ENCODE results near the gene U2AF1L4. TPM values are rescaled to one million over a fixed set of nuclear protein-coding genes. Genes with fewer than 3 reads are reported as not detected.

U2AF1L4 gene
- total and polyA plus RNA-seq, 7 donors = 12.7 to 53.5 (median 18.2) TPM

DNA sequence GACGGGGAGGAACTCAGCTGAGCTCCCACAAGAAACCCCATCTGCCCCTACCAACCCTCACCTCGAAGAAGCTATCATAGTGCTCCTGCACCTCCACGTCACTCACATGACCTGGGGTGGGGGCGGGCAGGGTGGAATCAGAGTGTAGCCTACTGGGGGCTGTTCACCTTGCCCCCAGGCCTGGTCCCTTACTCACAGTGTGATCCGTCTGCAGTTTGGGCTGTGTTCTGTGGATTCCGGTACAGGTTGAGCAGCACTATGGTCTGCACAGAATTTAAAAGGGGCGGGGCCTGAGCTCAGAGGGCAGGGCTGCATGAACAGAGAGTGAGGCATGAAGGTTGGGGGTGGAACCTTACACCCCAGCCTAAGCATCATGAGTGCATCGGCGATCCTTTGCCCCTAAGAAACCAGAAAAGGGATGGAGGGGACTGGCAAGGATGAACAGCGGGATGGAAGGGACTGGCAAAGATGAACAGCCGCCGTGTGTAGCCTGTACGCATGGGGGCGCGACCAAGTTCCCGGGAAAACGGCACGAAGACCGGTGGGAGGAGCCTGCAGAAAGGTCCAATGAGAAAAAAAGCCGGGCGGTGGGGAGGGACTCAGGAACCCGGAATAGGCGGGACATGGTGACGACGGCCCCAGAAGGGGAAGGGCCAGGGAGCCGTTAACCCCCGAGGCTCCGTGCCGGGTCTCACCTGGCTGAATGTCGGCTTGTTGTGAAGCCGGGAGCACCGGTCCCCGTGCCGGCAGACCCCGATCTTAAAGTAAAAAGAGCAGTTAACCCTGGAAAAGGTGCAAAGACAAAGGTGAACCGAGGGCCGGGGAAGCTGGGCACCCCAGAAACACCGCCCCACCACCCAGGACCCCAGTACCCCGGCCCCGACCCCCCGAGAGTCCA is 539 bp downstream of the U2AF1L4 start:
- TF ChIP-seq EP300 (IDR thresholded peaks at IDR 0.05) = no peak
- TF ChIP-seq CTCF (IDR thresholded peaks at IDR 0.05) = peak in 1 of 4 experiments; percentile 35
- TF ChIP-seq POLR2AphosphoS5 (IDR thresholded peaks at IDR 0.05) = peak in 2 of 4 donors; percentile 14 to 94
- peak in 1 of 2 donors; percentile 85 for TF ChIP-seq POLR2A (IDR thresholded peaks at IDR 0.05)
- H3K9me3 ChIP-seq = no peaks in the 10 kb centered on the region
- peaks cover 0 to 11% (median 5%) of the 10 kb centered on the region in 4 donors for H3K36me3 ChIP-seq
- H3K27me3 ChIP-seq = no peaks in the 10 kb centered on the region
- intact Hi-C loops (cut with DNase I) = loop anchor here (5.0 kb wide), 1 partner anchor 253 kb away; the partner anchor contains the start of gene SDHAF1
- peak overlapping the region; percentile 100 for H3K27ac ChIP-seq
- peak; percentile 99 for DNase-seq
- peak overlapping the region; percentile 90 to 98 (median 92) for H3K4me3 ChIP-seq
- WGBS, 2 donors = 6 to 10% methylated on average over 41 of the region's 41 CpGs
- peaks cover 0 to 60% (median 53%) of the 10 kb centered on the region in 4 donors for H3K4me1 ChIP-seq

DNA sequence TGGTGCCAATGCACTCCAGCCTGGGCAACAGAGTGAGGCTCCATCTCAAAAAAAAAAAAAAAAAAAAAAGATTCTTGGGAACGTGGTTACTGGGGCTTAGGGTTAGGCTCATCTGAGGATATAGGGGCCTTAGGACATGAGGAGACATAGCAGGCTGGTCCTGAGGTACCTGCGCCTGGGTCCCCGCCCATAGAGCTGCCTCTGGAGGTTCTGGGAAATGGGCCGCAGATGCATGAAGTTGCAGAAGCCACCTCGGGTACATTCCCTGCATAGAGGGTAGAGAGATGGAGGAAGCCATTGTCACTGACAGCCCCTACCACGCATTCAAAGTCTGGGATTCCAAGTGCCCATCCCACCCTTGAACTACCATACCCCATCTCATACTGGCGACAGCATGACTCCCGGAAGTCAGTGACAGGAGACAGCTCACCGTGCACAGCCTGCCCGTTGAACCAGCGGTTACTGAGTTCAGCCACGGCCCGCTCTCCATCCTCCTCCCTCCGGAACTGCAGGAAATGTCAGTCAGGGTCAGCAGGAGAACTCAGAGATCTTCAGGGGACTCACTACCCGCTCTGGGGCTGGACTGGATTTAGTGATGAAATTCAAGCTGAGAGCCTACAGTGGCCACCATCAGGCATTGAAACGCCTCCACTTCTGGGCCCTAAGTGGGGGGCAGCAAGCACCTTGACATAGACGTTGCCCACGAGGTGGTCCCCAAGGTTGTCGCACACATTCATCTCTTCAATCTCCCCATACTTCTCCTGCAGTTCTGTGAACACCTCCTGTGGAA is 1.4 kb downstream of the U2AF1L4 start:
- H3K36me3 ChIP-seq = peaks cover 3 to 13% (median 5%) of the 10 kb centered on the region in 4 donors
- H3K9me3 ChIP-seq = no peaks in the 10 kb centered on the region
- H3K4me1 ChIP-seq = peaks cover 0 to 58% (median 48%) of the 10 kb centered on the region in 4 donors
- intact Hi-C loops (cut with DNase I) = no loop called here
- whole genome bisulfite sequencing, 2 donors = 91 to 94% methylated on average over 19 of the region's 19 CpGs
- peak overlapping the region; percentile 100 for H3K27ac ChIP-seq
- DNase-seq = no peak
- no peaks in the 10 kb centered on the region for H3K27me3 ChIP-seq
- peak overlapping the region in 1 of 4 donors; percentile 91 for H3K4me3 ChIP-seq
- no peak for TF ChIP-seq EP300 (IDR thresholded peaks at IDR 0.05)
- no peak for TF ChIP-seq CTCF (IDR thresholded peaks at IDR 0.05)
- TF ChIP-seq POLR2AphosphoS5 (IDR thresholded peaks at IDR 0.05) = no peak
- TF ChIP-seq POLR2A (IDR thresholded peaks at IDR 0.05) = no peak

DNA sequence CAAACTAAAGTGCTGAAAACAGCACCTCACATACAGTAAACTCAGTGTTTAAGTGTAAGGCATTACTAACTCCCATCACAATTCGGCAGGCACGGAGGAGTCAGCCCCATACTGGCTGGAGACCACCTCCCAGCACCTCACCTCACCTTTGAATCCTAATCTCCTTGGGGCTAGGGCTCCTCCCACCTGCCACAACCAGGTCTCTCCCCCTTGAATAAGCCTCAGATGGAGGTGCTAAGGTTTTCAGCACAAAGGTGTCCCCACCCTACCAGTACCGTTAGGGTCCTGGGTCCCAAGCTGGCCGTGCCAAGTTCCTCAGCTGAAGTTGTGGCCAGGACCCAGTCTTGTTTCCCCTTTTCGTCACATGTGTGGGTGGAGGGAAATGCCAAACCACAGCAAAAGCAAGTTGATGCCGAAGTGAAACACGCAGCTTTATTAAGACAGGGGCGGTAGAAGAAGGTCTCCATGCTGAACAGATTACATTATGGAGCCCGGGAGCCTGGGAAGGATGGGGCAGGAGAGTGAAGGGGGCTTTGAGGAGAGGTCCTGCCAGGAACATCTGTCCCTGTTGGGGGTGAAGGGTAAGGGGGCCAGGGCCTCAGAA is 3.0 kb downstream of the U2AF1L4 start, which contains the start of gene IGFLR1:
TSS of gene IGFLR1 (minus strand) at position 332 of the 604 bp plus-strand sequence. CDS start 1,272 bp downstream, outside the sequence.
- 42 to 83% methylated on average over 9 of the region's 9 CpGs for WGBS, 2 donors
- TF ChIP-seq POLR2AphosphoS5 (IDR thresholded peaks at IDR 0.05) (no peak), POLR2A (IDR thresholded peaks at IDR 0.05) (no peak), CTCF (IDR thresholded peaks at IDR 0.05) (no peak), EP300 (IDR thresholded peaks at IDR 0.05) (no peak)
- Histone ChIP-seq H3K9me3 (no peaks in the 10 kb centered on the region), H3K27me3 (no peaks in the 10 kb centered on the region), H3K36me3 (peaks cover 11 to 30% (median 18%) of the 10 kb centered on the region in 4 donors), H3K4me3 (peak within 1 kb of the TSS in 3 of 4 donors; percentile 50 to 69 (median 52)), H3K27ac (peak within 1 kb of the TSS; percentile 84 to 100 (median 87)), H3K4me1 (peaks cover 0 to 49% (median 40%) of the 10 kb centered on the region in 4 donors)
- intact Hi-C loops (cut with DNase I) = no loop called here
- no peak for DNase-seq

DNA sequence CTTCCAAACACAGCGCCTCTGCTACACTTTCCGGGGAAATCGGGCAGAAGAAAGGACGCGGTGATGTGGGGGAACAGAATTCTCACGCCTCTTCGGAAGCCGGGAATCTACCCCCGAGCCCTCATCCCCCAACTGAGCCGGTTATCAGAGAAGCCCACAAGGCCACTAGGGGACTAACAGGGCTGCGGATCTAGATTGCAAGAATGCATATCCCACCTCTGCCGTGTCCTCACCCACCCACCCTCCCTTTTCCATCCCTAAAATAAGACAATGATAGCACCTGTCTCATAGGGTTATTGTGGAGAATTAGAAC is 4.1 kb downstream of the U2AF1L4 start:
- Histone ChIP-seq H3K4me3 (peak overlapping the region; percentile 38 to 69 (median 51)), H3K27me3 (no peaks in the 10 kb centered on the region), H3K27ac (peak overlapping the region; percentile 84 to 91 (median 87)), H3K36me3 (peaks cover 11 to 40% (median 26%) of the 10 kb centered on the region in 4 donors), H3K9me3 (no peaks in the 10 kb centered on the region), H3K4me1 (peaks cover 0 to 43% (median 34%) of the 10 kb centered on the region in 4 donors)
- DNase-seq = no peak
- intact Hi-C loops (cut with DNase I) = loop anchor here (2.0 kb wide), 1 partner anchor 22 kb away; the partner anchor contains the start of gene KMT2B
- TF ChIP-seq POLR2A (IDR thresholded peaks at IDR 0.05) = no peak
- TF ChIP-seq CTCF (IDR thresholded peaks at IDR 0.05) = peak in 1 of 4 experiments; percentile 2
- 3 to 4% methylated on average over 12 of the region's 12 CpGs for WGBS, 2 donors

Data from sigmoid colon (tissue), 7 donors.